Neural cell (in vitro differentiated cells): Measurements from ENCODE around the gene PRPF40A.

Experiments
- CTCF ChIP-seq: fragments of 450-650 bp; IDR thresholded peaks from 2 replicates; pipeline ENCODE4 v1.5.1; 2014; ENCODE audit warnings: antibody characterized with exemption, mild to moderate bottlenecking, moderate library complexity; ENCODE audit not compliant: poor library complexity, severe bottlenecking
- EP300 ChIP-seq: fragments of 450-650 bp; conservative IDR thresholded peaks from 2 replicates; pipeline ENCODE4 v1.6.1; 2014; ENCODE audit warnings: antibody characterized with exemption, mild to moderate bottlenecking, moderate library complexity; ENCODE audit not compliant: poor library complexity, severe bottlenecking
- EZH2 ChIP-seq: fragments of 200-600, 300-800 bp; shearing (Covaris generic), sonication (generic); IDR thresholded peaks from 2 replicates; pipeline ENCODE4 v1.6.1; 2014; ENCODE audit warnings: antibody characterized with exemption, low read length, borderline replicate concordance, mild to moderate bottlenecking; ENCODE audit not compliant: insufficient read depth, poor library complexity, severe bottlenecking
- MXI1 ChIP-seq: fragments of 450-650 bp; conservative IDR thresholded peaks from 2 replicates; pipeline ENCODE4 v1.6.1; 2014; ENCODE audit warnings: antibody characterized with exemption, mild to moderate bottlenecking; ENCODE audit not compliant: poor library complexity, severe bottlenecking
- TAF1 ChIP-seq: IDR thresholded peaks from 2 replicates; pipeline ENCODE4 v1.6.1; 2012; ENCODE audit warnings: low read depth

DNA sequence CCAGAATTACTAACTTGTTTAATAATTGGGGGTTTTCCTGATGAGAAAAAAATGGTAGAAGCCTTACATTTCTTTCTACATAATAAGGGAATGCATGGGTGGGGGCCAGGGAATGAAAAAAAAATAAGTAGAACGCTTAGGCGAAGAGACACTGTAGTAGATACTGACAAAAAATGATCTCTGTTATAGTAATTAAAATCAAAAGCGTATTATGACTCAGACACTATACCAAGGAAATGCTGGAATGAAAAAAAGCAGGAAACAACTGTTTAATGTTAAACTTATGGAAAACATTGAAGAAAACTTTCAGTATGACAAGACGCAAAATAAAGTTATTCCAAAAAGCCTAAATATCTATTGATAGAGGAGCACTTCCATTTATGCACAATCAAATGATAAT is 42.9 kb downstream of the PRPF40A start:
- no peak for TF ChIP-seq CTCF
- TF ChIP-seq MXI1, result no peak
- TF ChIP-seq EP300, result no peak
- TF ChIP-seq TAF1, result no peak
- no peak for TF ChIP-seq EZH2
